SH-SY5Y (cell line): Measurements from ENCODE around the gene TBC1D14.

Source experiments
- GATA2 ChIP-seq: IDR thresholded peaks from 2 replicates; pipeline ENCODE4 v1.6.1; 2011; ENCODE audit warnings: mild to moderate bottlenecking, low read depth, low read length
- GATA3 ChIP-seq: IDR thresholded peaks from 2 replicates; pipeline ENCODE4 v1.6.1; 2011; ENCODE audit warnings: low read depth, mild to moderate bottlenecking, low read length, moderate library complexity

GRCh38 chr4:6874981-6875380 lies 34.6 kb upstream of the TBC1D14 start:
- no peak for TF ChIP-seq GATA2
- no peak for TF ChIP-seq GATA3
